Measurements from ENCODE around the gene ARCN1.
A peak's percentile ranks its signal among the peaks of the same experiment; 100 is the strongest.

Gene ARCN1

DNA sequence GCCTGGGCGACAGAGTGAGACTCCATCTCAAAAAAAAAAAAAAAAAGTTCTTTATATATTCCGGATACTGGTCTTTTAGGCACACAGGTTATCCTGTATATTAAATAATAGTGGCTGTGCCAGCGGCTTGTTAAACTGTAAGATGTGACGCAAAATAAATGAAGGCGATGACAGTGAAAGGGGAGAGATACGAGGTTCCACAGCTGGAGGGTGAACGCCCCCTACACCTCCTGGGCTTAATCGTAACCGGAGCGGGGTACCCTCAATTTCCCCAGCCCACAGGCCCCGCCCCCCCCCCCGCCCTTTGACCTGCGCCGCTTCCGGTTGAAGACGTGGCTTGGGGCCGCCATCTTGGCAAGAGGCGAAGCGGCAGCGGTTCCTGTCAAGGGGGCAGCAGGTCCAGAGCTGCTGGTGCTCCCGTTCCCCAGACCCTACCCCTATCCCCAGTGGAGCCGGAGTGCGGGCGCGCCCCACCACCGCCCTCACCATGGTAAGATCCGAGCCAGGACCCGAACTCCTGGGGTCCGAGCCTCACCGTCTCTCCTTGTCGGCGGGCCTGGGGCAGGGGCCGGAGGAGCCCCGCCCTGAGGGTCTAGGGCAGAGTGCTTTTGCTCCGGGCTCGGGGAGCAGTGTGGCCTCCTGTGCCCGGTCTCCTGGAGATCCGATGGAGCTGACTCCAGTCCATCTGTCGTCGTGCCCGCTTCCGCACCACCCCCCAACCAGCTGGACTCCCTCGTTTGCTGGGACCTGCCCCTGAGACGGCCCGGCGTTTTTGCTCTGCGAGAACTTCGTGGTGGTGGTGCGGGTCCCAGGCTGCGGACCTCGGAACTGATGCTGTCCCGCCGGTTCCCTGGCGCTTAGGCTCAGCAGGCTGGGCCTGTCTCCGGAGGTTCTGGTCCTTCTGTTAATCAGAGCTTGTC is at the start of gene ARCN1:
ARCN1 (plus strand) TSS at position 349 of the 920 bp plus-strand sequence; CDS start at position 488, 139 bp downstream.
- DNase-seq = peak; percentile 56

GRCh38 chr11:118522571-118523072 is 49.6 kb upstream of the ARCN1 start:
- DNase-seq = peak; percentile 20

GRCh38 chr11:118524356-118524755 is 47.9 kb upstream of the ARCN1 start:
- DNase-seq = no peak

- no peak for DNase-seq
Measured at GRCh38 chr11:118524757-118525470, 47.3 kb upstream of the ARCN1 start.

- DNase-seq = no peak
Measured at GRCh38 chr11:118526688-118527087, 45.5 kb upstream of the ARCN1 start.

- no peak for DNase-seq
Measured at GRCh38 chr11:118527109-118527508, 45.1 kb upstream of the ARCN1 start, which contains the start of gene TTC36. Gene TTC36, plus strand, starts transcription at chr11:118527474. Its CDS starts 21 bp downstream, at chr11:118527495.

DNA sequence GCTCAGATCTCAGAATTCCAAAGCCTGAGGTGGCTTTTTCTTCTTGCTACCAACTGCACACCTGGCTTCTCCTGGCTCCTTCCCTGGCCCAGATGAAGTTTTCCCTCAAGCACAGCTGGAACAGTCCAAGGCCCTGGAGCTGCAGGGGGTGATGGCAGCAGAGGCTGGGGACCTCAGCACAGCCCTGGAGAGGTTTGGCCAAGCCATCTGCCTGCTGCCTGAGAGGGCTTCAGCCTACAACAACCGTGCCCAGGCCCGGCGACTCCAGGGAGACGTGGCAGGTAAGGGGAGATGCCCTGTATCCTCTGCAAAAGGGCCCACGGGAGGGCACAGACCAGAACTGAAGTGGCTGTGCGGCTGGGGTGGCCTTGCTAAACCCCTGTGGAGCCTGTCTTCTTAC is 43.7 kb upstream of the ARCN1 start:
- no peak for DNase-seq

DNA sequence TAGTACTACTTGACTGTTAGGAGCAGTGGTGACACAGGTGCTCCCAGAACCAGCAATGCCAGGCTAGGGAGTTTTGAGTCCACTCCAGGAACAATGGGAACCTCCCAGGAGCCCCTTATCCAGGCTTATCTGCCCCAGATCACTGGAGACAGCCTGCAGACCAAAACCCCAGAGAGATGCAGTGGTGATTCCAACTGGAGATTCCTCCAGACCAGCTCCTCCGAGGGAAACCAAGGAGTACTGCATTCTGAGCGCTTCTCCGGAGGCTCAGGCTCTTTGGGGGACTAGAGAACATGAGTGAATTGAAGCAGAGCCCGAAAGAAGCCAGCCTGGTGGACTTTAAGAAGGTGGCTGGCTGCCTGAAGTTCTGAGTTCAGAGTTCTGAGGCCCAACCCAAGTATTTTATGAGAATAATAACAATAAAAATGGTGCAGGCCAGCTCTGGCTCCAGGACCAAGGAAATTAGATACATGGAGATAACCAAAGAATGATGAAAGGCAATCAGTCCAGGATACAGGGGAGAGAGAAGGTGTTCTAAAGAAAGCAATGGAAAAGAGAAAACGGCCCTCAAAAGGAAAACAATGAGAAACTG is 42.5 kb upstream of the ARCN1 start:
- no peak for DNase-seq

GRCh38 chr11:118530180-118530682 is 42.0 kb upstream of the ARCN1 start:
- peak; percentile 66 for DNase-seq

DNA sequence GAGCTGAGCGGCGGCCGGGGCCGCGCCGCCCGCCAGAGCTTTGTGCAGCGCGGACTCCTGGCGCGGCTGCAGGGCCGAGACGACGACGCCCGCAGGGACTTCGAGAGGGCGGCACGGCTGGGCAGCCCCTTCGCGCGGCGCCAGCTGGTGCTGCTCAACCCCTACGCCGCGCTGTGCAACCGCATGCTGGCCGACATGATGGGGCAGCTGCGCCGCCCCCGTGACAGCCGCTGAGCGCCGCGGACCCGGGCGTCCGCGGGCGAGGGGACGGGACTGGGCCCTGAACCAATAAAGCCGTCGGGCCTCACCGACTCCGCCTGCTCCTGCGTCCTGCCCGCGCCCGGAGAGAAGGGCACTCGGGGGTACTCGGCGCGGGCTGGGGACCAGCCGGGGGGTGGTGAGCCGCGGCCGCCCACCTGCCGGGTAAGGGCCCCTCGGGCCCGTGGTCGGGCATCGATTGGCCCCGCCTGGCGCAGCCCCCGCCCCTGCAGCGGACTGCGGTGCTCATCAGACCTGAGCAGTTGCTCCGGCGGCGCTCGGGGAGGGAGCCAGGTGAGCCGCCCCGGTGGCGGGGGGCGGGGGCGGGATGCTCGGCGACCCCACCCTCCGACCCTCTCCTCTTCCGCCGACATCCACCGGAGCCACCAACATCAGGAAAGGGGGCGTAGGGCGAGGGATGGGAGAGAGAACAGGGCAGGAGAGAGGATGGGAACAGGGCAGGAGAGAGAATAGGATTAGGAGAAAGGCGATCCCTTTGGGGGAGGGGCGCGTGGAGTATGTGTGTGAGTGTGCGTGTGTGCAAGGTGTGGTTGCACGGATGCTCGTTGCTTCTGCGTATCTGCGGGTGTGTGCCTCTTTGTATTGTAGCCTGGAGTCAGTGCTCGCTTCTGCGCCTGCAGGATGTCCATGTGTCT is 41.3 kb upstream of the ARCN1 start, which contains the start of gene TMEM25:
TMEM25 (plus strand) TSS at position 510 of the 914 bp plus-strand sequence. CDS start 610 bp downstream, outside the sequence.
- DNase-seq = peak; percentile 57

GRCh38 chr11:118531597-118532084 is 40.6 kb upstream of the ARCN1 start:
- peak; percentile 41 for DNase-seq

DNA sequence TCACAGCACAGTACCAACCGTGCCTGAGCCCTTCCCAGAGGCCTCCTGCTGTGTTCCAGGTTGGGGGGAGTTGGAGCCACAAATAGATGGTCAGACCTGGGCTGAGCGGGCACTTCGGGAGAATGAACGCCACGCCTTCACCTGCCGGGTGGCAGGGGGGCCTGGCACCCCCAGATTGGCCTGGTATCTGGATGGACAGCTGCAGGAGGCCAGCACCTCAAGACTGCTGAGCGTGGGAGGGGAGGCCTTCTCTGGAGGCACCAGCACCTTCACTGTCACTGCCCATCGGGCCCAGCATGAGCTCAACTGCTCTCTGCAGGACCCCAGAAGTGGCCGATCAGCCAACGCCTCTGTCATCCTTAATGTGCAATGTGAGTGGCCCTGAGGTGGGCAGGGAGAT is 40.1 kb upstream of the ARCN1 start:
- no peak for DNase-seq

DNA sequence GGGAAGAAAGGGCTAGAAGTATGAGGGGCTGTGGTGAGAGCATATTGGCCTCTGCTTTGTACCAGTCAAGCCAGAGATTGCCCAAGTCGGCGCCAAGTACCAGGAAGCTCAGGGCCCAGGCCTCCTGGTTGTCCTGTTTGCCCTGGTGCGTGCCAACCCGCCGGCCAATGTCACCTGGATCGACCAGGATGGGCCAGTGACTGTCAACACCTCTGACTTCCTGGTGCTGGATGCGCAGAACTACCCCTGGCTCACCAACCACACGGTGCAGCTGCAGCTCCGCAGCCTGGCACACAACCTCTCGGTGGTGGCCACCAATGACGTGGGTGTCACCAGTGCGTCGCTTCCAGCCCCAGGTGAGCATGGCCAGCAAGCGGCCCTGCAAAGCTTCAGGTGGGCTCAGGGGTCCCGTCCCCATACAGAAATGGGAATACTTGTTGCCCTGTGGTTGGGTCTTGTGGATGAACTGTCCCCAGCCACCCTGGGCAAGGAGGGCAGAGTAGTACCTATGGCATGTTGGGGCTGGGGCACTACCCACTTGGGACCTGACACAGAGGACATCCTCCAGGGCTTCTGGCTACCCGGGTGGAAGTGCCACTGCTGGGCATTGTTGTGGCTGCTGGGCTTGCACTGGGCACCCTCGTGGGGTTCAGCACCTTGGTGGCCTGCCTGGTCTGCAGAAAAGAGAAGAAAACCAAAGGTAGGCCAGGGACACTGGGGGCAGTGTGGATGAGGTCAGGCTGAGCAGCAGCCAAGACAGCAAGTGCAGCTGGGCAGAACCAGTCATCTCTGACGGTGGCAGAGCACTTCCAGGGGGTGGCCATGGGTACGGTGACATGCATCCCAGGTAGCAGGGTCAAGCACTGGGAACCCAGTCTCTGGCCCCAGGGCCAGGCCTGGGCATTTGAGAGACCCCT is 39.1 kb upstream of the ARCN1 start:
- DNase-seq = no peak

- no peak for DNase-seq
Measured at GRCh38 chr11:118533769-118534729, 38.2 kb upstream of the ARCN1 start.

DNA sequence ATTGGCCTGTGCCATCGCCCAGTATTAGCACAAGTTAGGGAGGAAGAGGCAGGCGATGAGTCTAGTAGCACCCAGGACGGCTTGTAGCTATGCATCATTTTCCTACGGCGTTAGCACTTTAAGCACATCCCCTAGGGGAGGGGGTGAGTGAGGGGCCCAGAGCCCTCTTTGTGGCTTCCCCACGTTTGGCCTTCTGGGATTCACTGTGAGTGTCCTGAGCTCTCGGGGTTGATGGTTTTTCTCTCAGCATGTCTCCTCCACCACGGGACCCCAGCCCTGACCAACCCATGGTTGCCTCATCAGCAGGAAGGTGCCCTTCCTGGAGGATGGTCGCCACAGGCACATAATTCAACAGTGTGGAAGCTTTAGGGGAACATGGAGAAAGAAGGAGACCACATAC is 36.9 kb upstream of the ARCN1 start:
- DNase-seq = no peak

DNA sequence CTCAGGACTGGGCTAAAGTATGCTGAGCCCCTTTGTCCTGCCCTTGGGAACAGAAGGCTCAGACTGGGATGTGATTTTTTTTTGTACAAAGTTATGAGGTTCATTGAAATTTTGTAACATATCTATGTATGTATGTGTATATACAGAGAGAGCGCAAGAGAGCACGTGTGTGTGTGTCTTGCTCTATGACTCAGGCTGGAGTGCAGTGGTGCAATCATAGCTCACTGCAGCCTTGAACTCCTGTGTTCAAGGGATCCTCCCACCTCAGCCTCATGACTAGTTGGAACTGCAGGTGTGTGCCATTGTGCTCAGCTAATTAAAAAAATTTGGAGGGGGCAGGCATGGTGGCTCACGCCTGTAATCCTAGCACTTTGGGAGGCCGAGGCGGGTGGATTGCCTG is 35.5 kb upstream of the ARCN1 start:
- no peak for DNase-seq

GRCh38 chr11:118537409-118537980 is 34.7 kb upstream of the ARCN1 start:
- no peak for DNase-seq

DNA sequence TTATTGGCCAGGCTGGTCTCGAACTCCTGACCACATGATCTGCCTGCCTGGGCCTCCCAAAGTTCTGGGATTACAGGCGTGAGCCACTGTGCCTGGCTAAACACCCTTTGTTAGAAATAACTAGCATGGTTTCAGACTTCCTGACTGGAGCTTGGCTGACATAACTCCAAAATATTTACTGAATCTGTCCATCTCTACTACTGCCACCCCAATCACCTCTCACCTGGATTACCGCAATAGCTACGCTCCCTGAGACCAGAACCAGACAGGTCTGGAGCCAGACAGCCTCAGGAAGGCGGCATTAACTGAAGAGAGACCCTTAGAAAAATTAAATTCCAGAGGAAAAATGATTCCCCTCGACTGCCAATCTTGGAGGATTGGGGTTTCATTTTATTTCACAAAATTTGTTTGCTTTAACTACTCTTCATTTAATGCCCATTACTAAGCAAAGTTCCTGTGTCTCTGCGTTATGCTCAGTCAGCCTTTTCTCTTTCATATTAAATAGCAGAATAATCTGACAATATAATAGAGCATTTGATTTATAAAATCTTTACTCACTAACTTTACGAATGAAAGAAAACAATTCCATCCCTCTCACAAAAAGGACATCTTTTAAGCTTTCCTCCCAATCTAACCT is 28.1 kb upstream of the ARCN1 start:
- no peak for DNase-seq
